Fibroblast of mammary gland (primary cell): ENCODE results near the gene RRP1B.
A peak's percentile ranks its signal among the peaks of the same experiment; 100 is the strongest.

Experiments
- DNase-seq: peaks from one replicate; pipeline ENCODE4 v3.0.0-alpha.2; 2010; ENCODE audit warnings: low read depth
- H3K4me3 ChIP-seq: 2 replicates; pipeline ENCODE4 v1.5.1; 2011; ENCODE audit warnings: low read depth, mild to moderate bottlenecking, low read length, moderate library complexity; ENCODE audit not compliant: control insufficient read depth
- CTCF ChIP-seq: conservative IDR thresholded peaks from 2 replicates; pipeline ENCODE4 v1.5.1; 2011; ENCODE audit warnings: low read depth, low read length, inconsistent platforms; ENCODE audit not compliant: control insufficient read depth, insufficient read depth

Gene RRP1B

GRCh38 chr21:43718872-43719747, 59.8 kb downstream of the RRP1B start, which contains the start of gene PDXK:
PDXK (plus strand) TSS chr21:43719129; CDS start chr21:43719295, 166 bp downstream.
- DNase-seq = peak; percentile 64
- H3K4me3 ChIP-seq = peak within 1 kb of the TSS; percentile 86
- no peak for TF ChIP-seq CTCF

GRCh38 chr21:43719748-43720538, 60.6 kb downstream of the RRP1B start:
- DNase-seq = no peak
- peak overlapping the region; percentile 86 for H3K4me3 ChIP-seq
- no peak for TF ChIP-seq CTCF

GRCh38 chr21:43720539-43721166, 61.3 kb downstream of the RRP1B start:
- H3K4me3 ChIP-seq = peak overlapping the region; percentile 86

GRCh38 chr21:43721206-43721605, 61.8 kb downstream of the RRP1B start:
- no peak for TF ChIP-seq CTCF
- peak overlapping the region; percentile 86 for H3K4me3 ChIP-seq
- DNase-seq = no peak

More at GRCh38 chr21:43720539-43721166, 61.3 kb downstream of the RRP1B start:
- TF ChIP-seq CTCF = no peak
- no peak for DNase-seq

GRCh38 chr21:43721939-43722338, 62.6 kb downstream of the RRP1B start:
- TF ChIP-seq CTCF = no peak
- H3K4me3 ChIP-seq = no peak overlapping the region
- no peak for DNase-seq

- no peak overlapping the region for H3K4me3 ChIP-seq
- no peak for DNase-seq
- TF ChIP-seq CTCF = no peak
Measured at GRCh38 chr21:43723648-43724047, 64.3 kb downstream of the RRP1B start.
